ENCODE data around the gene ACAP1. TPM values are rescaled to one million over a fixed set of nuclear protein-coding genes. Genes with fewer than 3 reads are reported as not detected.

ACAP1 gene
- total and polyA plus RNA-seq, 12 donors = 2.1 to 54.7 (median 10.8) TPM

GRCh38 chr17:7313088-7313889 is 23.0 kb upstream of the ACAP1 start:
- Histone ChIP-seq H3K4me1 (replicated peaks in 1 of 2) (peaks cover 32 to 63% of the 10 kb centered on the region in 2 donors), H3K27ac (peak overlapping the region in 2 of 5 donors; percentile 66 to 93), H3K27me3 (no peaks in the 10 kb centered on the region), H3K36me3 (replicated peaks in 1 of 2) (peaks cover 0 to 61% of the 10 kb centered on the region in 2 donors), H3K4me3 (no peak overlapping the region), H3K9me3 (replicated peaks in 1 of 3) (no peaks in the 10 kb centered on the region)
- peak in 3 of 7 donors; percentile 35 to 42 (median 36) for DNase-seq
- TF ChIP-seq CTCF (IDR thresholded peaks at IDR 0.05) (peak in 4 of 6 experiments; percentile 25 to 45 (median 37)), POLR2A (IDR thresholded peaks at IDR 0.05) (peak in 1 of 2 donors; percentile 6)
- 51 to 63% (median 56%) methylated on average over 7 of the region's 7 CpGs for WGBS, 4 donors
- intact Hi-C loops (cut with DNase I) = no loop called here

- peaks cover 0 to 69% of the 10 kb centered on the region in 2 donors for H3K36me3 ChIP-seq (replicated peaks in 1 of 2)
- no peaks in the 10 kb centered on the region for H3K9me3 ChIP-seq (replicated peaks in 1 of 3)
- peaks cover 29 to 61% of the 10 kb centered on the region in 2 donors for H3K4me1 ChIP-seq (replicated peaks in 1 of 2)
- peak overlapping the region in 3 of 4 donors; percentile 43 to 99 (median 77) for H3K4me3 ChIP-seq
- TF ChIP-seq CTCF (IDR thresholded peaks at IDR 0.05) (no peak), POLR2A (IDR thresholded peaks at IDR 0.05) (no peak)
- DNase-seq = no peak
- H3K27me3 ChIP-seq = no peaks in the 10 kb centered on the region
- H3K27ac ChIP-seq = peak overlapping the region; percentile 33 to 100 (median 93)
- WGBS, 4 donors = 41 to 43% (median 42%) methylated on average over 9 of the region's 9 CpGs
- intact Hi-C loops (cut with DNase I) = no loop called here
Observed at GRCh38 chr17:7313890-7314718, 22.2 kb upstream of the ACAP1 start.

GRCh38 chr17:7314719-7315569 is 21.4 kb upstream of the ACAP1 start, which contains the start of gene GPS2:
Gene GPS2, minus strand, starts transcription at chr17:7315360. Its CDS starts 308 bp downstream, at chr17:7315052.
- peak within 1 kb of the TSS; percentile 43 to 100 (median 93) for H3K27ac ChIP-seq
- TF ChIP-seq CTCF (IDR thresholded peaks at IDR 0.05) (peak in 1 of 6 experiments; percentile 1), POLR2A (IDR thresholded peaks at IDR 0.05) (peak; percentile 78 to 85)
- no peaks in the 10 kb centered on the region for H3K9me3 ChIP-seq (replicated peaks in 1 of 3)
- peaks cover 0 to 64% of the 10 kb centered on the region in 2 donors for H3K36me3 ChIP-seq (replicated peaks in 1 of 2)
- intact Hi-C loops (cut with DNase I) = no loop called here
- 0% methylated on average over 9 to 95 of the region's 95 CpGs for WGBS, 4 donors
- peak; percentile 89 to 96 (median 93) for DNase-seq
- peaks cover 22 to 52% of the 10 kb centered on the region in 2 donors for H3K4me1 ChIP-seq (replicated peaks in 1 of 2)
- H3K27me3 ChIP-seq = no peaks in the 10 kb centered on the region
- peak within 1 kb of the TSS in 3 of 4 donors; percentile 43 to 99 (median 77) for H3K4me3 ChIP-seq
